ENCODE measurements around the gene MEIS3.

MEIS3 gene

GRCh38 chr19:47419030-47419783 lies at the start of gene MEIS3:
Gene MEIS3, minus strand, starts transcription at chr19:47419527. Its CDS starts 446 bp downstream, at chr19:47419081.
- no peak for DNase-seq (ENCODE audit: low read depth in 1 of 2, low spot score in 1 of 2)

GRCh38 chr19:47467914-47468313 lies 48.6 kb upstream of the MEIS3 start:
- DNase-seq (ENCODE audit: low read depth in 1 of 2, low spot score in 1 of 2) = no peak

- DNase-seq (ENCODE audit: low read depth in 1 of 2, low spot score in 1 of 2) = no peak
Measured at GRCh38 chr19:47465957-47466356, 46.6 kb upstream of the MEIS3 start.

GRCh38 chr19:47464675-47465419 lies 45.5 kb upstream of the MEIS3 start:
- DNase-seq (ENCODE audit: low read depth in 1 of 2, low spot score in 1 of 2) = no peak

GRCh38 chr19:47461876-47462275 lies 42.5 kb upstream of the MEIS3 start:
- no peak for DNase-seq (ENCODE audit: low read depth in 1 of 2, low spot score in 1 of 2)

GRCh38 chr19:47459477-47459876 lies 40.1 kb upstream of the MEIS3 start:
- DNase-seq (ENCODE audit: low read depth in 1 of 2, low spot score in 1 of 2) = no peak

- DNase-seq (ENCODE audit: low read depth in 1 of 2, low spot score in 1 of 2) = no peak
Measured at GRCh38 chr19:47458672-47459071, 39.3 kb upstream of the MEIS3 start.

- DNase-seq (ENCODE audit: low read depth in 1 of 2, low spot score in 1 of 2) = no peak
Measured at GRCh38 chr19:47456721-47457474, 37.6 kb upstream of the MEIS3 start.

GRCh38 chr19:47450478-47450877 lies 31.2 kb upstream of the MEIS3 start:
- no peak for DNase-seq (ENCODE audit: low read depth in 1 of 2, low spot score in 1 of 2)

GRCh38 chr19:47448360-47448727 lies 29.0 kb upstream of the MEIS3 start:
- no peak for DNase-seq (ENCODE audit: low read depth in 1 of 2, low spot score in 1 of 2)

- DNase-seq (ENCODE audit: low read depth in 1 of 2, low spot score in 1 of 2) = peak in 1 of 2 donors; percentile 26
Measured at GRCh38 chr19:47447470-47448359, 28.4 kb upstream of the MEIS3 start.

GRCh38 chr19:47446534-47447469 lies 27.5 kb upstream of the MEIS3 start:
- DNase-seq (ENCODE audit: low read depth in 1 of 2, low spot score in 1 of 2) = no peak

- DNase-seq (ENCODE audit: low read depth in 1 of 2, low spot score in 1 of 2) = peak; percentile 37 to 44
Measured at GRCh38 chr19:47445937-47446402, 26.6 kb upstream of the MEIS3 start.

GRCh38 chr19:47445527-47445926 lies 26.2 kb upstream of the MEIS3 start:
- no peak for DNase-seq (ENCODE audit: low read depth in 1 of 2, low spot score in 1 of 2)

GRCh38 chr19:47444388-47444821 lies 25.1 kb upstream of the MEIS3 start:
- DNase-seq (ENCODE audit: low read depth in 1 of 2, low spot score in 1 of 2) = no peak

- DNase-seq (ENCODE audit: low read depth in 1 of 2, low spot score in 1 of 2) = no peak
Measured at GRCh38 chr19:47443331-47443730, 24.0 kb upstream of the MEIS3 start.

- DNase-seq (ENCODE audit: low read depth in 1 of 2, low spot score in 1 of 2) = no peak
Measured at GRCh38 chr19:47438793-47439220, 19.5 kb upstream of the MEIS3 start.

- DNase-seq (ENCODE audit: low read depth in 1 of 2, low spot score in 1 of 2) = no peak
Measured at GRCh38 chr19:47437500-47437899, 18.2 kb upstream of the MEIS3 start.

GRCh38 chr19:47436712-47437401 lies 17.5 kb upstream of the MEIS3 start:
- peak; percentile 71 to 74 for DNase-seq (ENCODE audit: low read depth in 1 of 2, low spot score in 1 of 2)
